H1 (cell line): Measurements from ENCODE around the gene MYL3. TPM values are rescaled to one million over a fixed set of nuclear protein-coding genes. Genes with fewer than 3 reads are reported as not detected.

ENCODE experiments used
- CTCF ChIA-PET: fragments of 300-600 bp; sonication (Branson Sonifier 250); formaldehyde crosslinking; loops from one replicate; lab custom pipeline; 2021; ENCODE audit not compliant: partially characterized antibody; lab: Charles Lee
- POLR2A ChIA-PET: fragments of 300-600 bp; sonication (Branson Sonifier 250); formaldehyde crosslinking; loops from one replicate; lab custom pipeline; 2021; ENCODE audit warnings: inconsistent platforms; ENCODE audit not compliant: partially characterized antibody; lab: Charles Lee
- DNase-seq, 2 experiments: peaks; one replicate each; pipeline versions ENCODE4 v3.0.0 to v3.0.0-alpha.2; 2010 to 2022; ENCODE audit warnings: low spot score in 2 of 2, low read depth in 1 of 2, mixed read lengths in 1 of 2
- FAIRE-seq: peaks from 2 replicates; lab custom pipeline; 2011; peaks lifted over from hg19 to GRCh38; lab: Jason Lieb, UNC
- H2AFZ ChIP-seq: 2 replicates; pipeline ENCODE4 v1.8.1; 2012; ENCODE audit warnings: low read length, inconsistent platforms
- H2AK5ac ChIP-seq: 2 replicates; pipeline ENCODE4 v1.6.1; 2013; ENCODE audit warnings: low read depth, low read length
- H2BK120ac ChIP-seq: replicated peaks from 2 replicates; pipeline ENCODE3; 2013; ENCODE audit warnings: low read depth, low read length, inconsistent platforms
- H2BK12ac ChIP-seq: 2 replicates; pipeline ENCODE4 v1.6.1; 2013; ENCODE audit warnings: low read depth, low read length
- H2BK15ac ChIP-seq: 2 replicates; pipeline ENCODE4 v1.6.1; 2013; ENCODE audit warnings: low read length
- H2BK20ac ChIP-seq: 2 replicates; pipeline ENCODE4 v1.6.1; 2013; ENCODE audit warnings: low read length
- H2BK5ac ChIP-seq: 2 replicates; pipeline ENCODE4 v1.6.1; 2013; ENCODE audit warnings: low read depth, low read length
- H3K14ac ChIP-seq: 2 replicates; pipeline ENCODE4 v1.6.1; 2013; ENCODE audit warnings: inconsistent platforms; ENCODE audit not compliant: insufficient read length
- H3K18ac ChIP-seq: 2 replicates; pipeline ENCODE4 v1.6.1; 2013; ENCODE audit warnings: low read length; ENCODE audit errors: extremely low read depth
- H3K23ac ChIP-seq: 2 replicates; pipeline ENCODE4 v1.6.1; 2013; ENCODE audit warnings: inconsistent platforms; ENCODE audit not compliant: insufficient read length
- H3K23me2 ChIP-seq: 2 replicates; pipeline ENCODE4 v1.6.1; 2013; ENCODE audit warnings: low read depth, low read length
- H3K27ac ChIP-seq: 2 replicates; pipeline ENCODE4 v1.6.1; 2011; ENCODE audit warnings: low read depth, low read length, inconsistent platforms
- H3K27me3 ChIP-seq, 4 experiments: replicated peaks in 1 of 4; 1 replicate in 1 of 4; 2 replicates in 3 of 4; pipeline versions ENCODE4 v1.6.1 to v1.8.1; 2011 to 2013; ENCODE audit warnings: low read length in 3 of 4, mild to moderate bottlenecking in 3 of 4, inconsistent platforms in 2 of 4, mixed read lengths in 2 of 4, moderate library complexity in 1 of 4; ENCODE audit not compliant: control insufficient read depth in 3 of 4, insufficient read depth in 3 of 4; ENCODE audit errors: extremely low read depth in 1 of 4
- H3K36me3 ChIP-seq, 4 experiments: 2 replicates each; pipeline versions ENCODE4 v1.6.1 to v1.8.1; 2011 to 2013; ENCODE audit warnings: mild to moderate bottlenecking in 4 of 4, low read length in 3 of 4, moderate library complexity in 2 of 4, control low read depth in 1 of 4, inconsistent platforms in 1 of 4; ENCODE audit not compliant: insufficient read depth in 4 of 4, control insufficient read depth in 2 of 4
- H3K4ac ChIP-seq: replicated peaks from 2 replicates; pipeline ENCODE3; 2013; ENCODE audit warnings: low read length, low read depth, mixed read lengths, inconsistent platforms; ENCODE audit not compliant: insufficient read length
- H3K4me1 ChIP-seq, 4 experiments: replicated peaks in 1 of 4; 1 replicate in 1 of 4; 2 replicates in 3 of 4; pipeline versions ENCODE4 v1.6.1 to v1.8.1; 2011 to 2013; ENCODE audit warnings: low read length in 3 of 4, inconsistent platforms in 2 of 4, mixed read lengths in 1 of 4; ENCODE audit not compliant: insufficient read depth in 4 of 4, control insufficient read depth in 3 of 4
- H3K4me2 ChIP-seq, 2 experiments: 2 replicates each; pipeline versions ENCODE4 v1.6.1 to v1.8.1; 2011 to 2013; ENCODE audit warnings: low read depth in 2 of 2, low read length in 2 of 2, control low read depth in 1 of 2, inconsistent platforms in 1 of 2, mild to moderate bottlenecking in 1 of 2; ENCODE audit not compliant: insufficient read depth in 1 of 2
- H3K4me3 ChIP-seq, 4 experiments: fragments of 200-600, 300-600 bp in 1 of 4; sonication (generic), shearing (Covaris generic), sonication (Bioruptor Twin) in 1 of 4; 2 replicates each; pipeline versions ENCODE4 v1.5.1 to v1.8.1; 2011 to 2016; ENCODE audit warnings: low read length in 4 of 4, low read depth in 3 of 4, control low read depth in 2 of 4, inconsistent platforms in 2 of 4, mild to moderate bottlenecking in 2 of 4, mixed read lengths in 1 of 4, moderate library complexity in 1 of 4; ENCODE audit not compliant: insufficient read depth in 2 of 4; ENCODE audit errors: extremely low read depth in 1 of 4
- H3K56ac ChIP-seq: replicated peaks from 2 replicates; pipeline ENCODE3; 2013; ENCODE audit warnings: low read depth, mild to moderate bottlenecking, mixed read lengths, low read length, inconsistent platforms; ENCODE audit not compliant: insufficient read length
- H3K79me1 ChIP-seq: 2 replicates; pipeline ENCODE4 v1.6.1; 2013; ENCODE audit warnings: low read depth, low read length, control low read depth
- H3K79me2 ChIP-seq, 2 experiments: 2 replicates each; pipeline versions ENCODE4 v1.6.1 to v1.8.1; 2012 to 2013; ENCODE audit warnings: low read length in 2 of 2, mild to moderate bottlenecking in 2 of 2, inconsistent platforms in 1 of 2; ENCODE audit not compliant: insufficient read depth in 2 of 2, control insufficient read depth in 1 of 2
- H3K9ac ChIP-seq, 4 experiments: replicated peaks in 1 of 4; 1 replicate in 1 of 4; 2 replicates in 3 of 4; pipeline versions ENCODE4 v1.6.1 to v1.8.1; 2011 to 2013; ENCODE audit warnings: low read depth in 3 of 4, low read length in 3 of 4, control low read depth in 2 of 4, mild to moderate bottlenecking in 2 of 4, moderate library complexity in 2 of 4, inconsistent platforms in 1 of 4; ENCODE audit errors: extremely low read depth in 1 of 4
- H3K9me3 ChIP-seq, 2 experiments: 2 replicates each; pipeline versions ENCODE4 v1.6.1 to v1.8.1; 2012 to 2013; ENCODE audit warnings: mild to moderate bottlenecking in 2 of 2, moderate library complexity in 2 of 2, control low read depth in 1 of 2, inconsistent platforms in 1 of 2, low read depth in 1 of 2, low read length in 1 of 2, mixed read lengths in 1 of 2; ENCODE audit not compliant: insufficient read depth in 2 of 2
- H4K20me1 ChIP-seq, 2 experiments: replicated peaks in 1 of 2; 2 replicates each; pipeline versions ENCODE3 to v1.8.1; 2011 to 2013; ENCODE audit warnings: inconsistent platforms in 2 of 2, low read length in 2 of 2, mild to moderate bottlenecking in 1 of 2; ENCODE audit not compliant: insufficient read depth in 2 of 2, control insufficient read depth in 1 of 2
- H4K5ac ChIP-seq: 2 replicates; pipeline ENCODE4 v1.6.1; 2013; ENCODE audit warnings: low read length, low read depth, mixed read lengths, inconsistent platforms; ENCODE audit not compliant: insufficient read length
- H4K8ac ChIP-seq: 2 replicates; pipeline ENCODE4 v1.8.0; 2013; ENCODE audit warnings: mild to moderate bottlenecking, moderate library complexity, low read length, inconsistent platforms; ENCODE audit not compliant: insufficient read depth; ENCODE audit errors: extremely low read depth
- H4K91ac ChIP-seq: replicated peaks from 2 replicates; pipeline ENCODE3; 2013; ENCODE audit warnings: low read length, mixed read lengths, inconsistent platforms; ENCODE audit not compliant: insufficient read length
- BCL11A ChIP-seq, 2 experiments: IDR thresholded peaks; one replicate each; pipeline ENCODE4 v1.6.1; 2011; ENCODE audit warnings: low read depth in 2 of 2, low read length in 2 of 2, mild to moderate bottlenecking in 2 of 2
- FOSL1 ChIP-seq: IDR thresholded peaks from 2 replicates; pipeline ENCODE4 v1.6.1; 2011; ENCODE audit warnings: mild to moderate bottlenecking, low read depth, low read length, moderate library complexity; ENCODE audit not compliant: insufficient read depth
- JUND ChIP-seq: IDR thresholded peaks from 2 replicates; pipeline ENCODE4 v1.6.1; 2011; ENCODE audit warnings: mild to moderate bottlenecking, improper control_type of control experiment, low read length
- NRF1 ChIP-seq: IDR thresholded peaks from 2 replicates; pipeline ENCODE4 v1.6.1; 2011; ENCODE audit warnings: mild to moderate bottlenecking, low read depth, low read length, improper control_type of control experiment
- PHF8 ChIP-seq: fragments of 200-600 bp; sonication (generic); conservative IDR thresholded peaks from 2 replicates; pipeline ENCODE4 v1.7.1; 2012; ENCODE audit warnings: low read depth, mild to moderate bottlenecking, inconsistent platforms, low read length, moderate library complexity
- RAD21 ChIP-seq, 2 experiments: IDR thresholded peaks in 1 of 2; conservative IDR thresholded peaks in 1 of 2; 2 replicates each; pipeline ENCODE4 v1.6.1; 2011; ENCODE audit warnings: low read depth in 2 of 2, low read length in 2 of 2, improper control_type of control experiment in 1 of 2, inconsistent platforms in 1 of 2, mild to moderate bottlenecking in 1 of 2, moderate library complexity in 1 of 2
- RBBP5 ChIP-seq: IDR thresholded peaks from 2 replicates; pipeline ENCODE4 v1.7.1; 2012; ENCODE audit warnings: low read depth, mild to moderate bottlenecking, inconsistent platforms, low read length, moderate library complexity, borderline replicate concordance
- RNF2 ChIP-seq: fragments of 200-900, 300-1000 bp; sonication (generic); IDR thresholded peaks from 2 replicates; pipeline ENCODE4 v1.7.1; 2016; ENCODE audit warnings: borderline replicate concordance, low read depth, mild to moderate bottlenecking, antibody characterized with exemption, low read length; ENCODE audit not compliant: poor library complexity, severe bottlenecking; ENCODE audit errors: missing control alignments
- SP1 ChIP-seq: IDR thresholded peaks from 2 replicates; pipeline ENCODE4 v1.6.1; 2011; ENCODE audit warnings: low read depth, low read length
- TCF12 ChIP-seq: IDR thresholded peaks from 2 replicates; pipeline ENCODE4 v1.6.1; 2011; ENCODE audit warnings: low read depth, mild to moderate bottlenecking, low read length
- USF2 ChIP-seq: IDR thresholded peaks from 2 replicates; pipeline ENCODE4 v1.6.1; 2011; ENCODE audit warnings: low read length, improper control_type of control experiment
- YY1 ChIP-seq: IDR thresholded peaks from 2 replicates; pipeline ENCODE4 v1.6.1; 2011; ENCODE audit warnings: low read depth, mild to moderate bottlenecking, low read length
- WGBS, 2 experiments: shearing (Covaris generic) in 1 of 2; methylation state at CpG; one replicate each; pipeline versions ENCODE4 v1.1.6 to v1.1.7; 2013 to 2015; ENCODE audit warnings: low lambda C conversion rate in 2 of 2, mixed read lengths in 2 of 2, inconsistent platforms in 1 of 2, low coverage in 1 of 2, missing lambda C conversion rate in 1 of 2; ENCODE audit not compliant: insufficient replicate concordance in 2 of 2, insufficient coverage in 1 of 2, insufficient read length in 1 of 2; ENCODE audit errors: extremely low coverage in 1 of 2, missing lambda C conversion rate in 1 of 2; 5-methylcytosine and 5-hydroxymethylcytosine counted together
- polyA plus RNA-seq, 7 experiments: library from polyadenylated mRNA; depleted of rRNA in 3 of 7; stranded (reverse) in 5 of 7; unstranded in 2 of 7; fragments of >200 nt in 5 of 7; fragments of 200-250 nt in 2 of 7; gene quantifications; 1 replicate in 5 of 7; 2 replicates in 1 of 7; 4 replicates in 1 of 7; pipeline versions ENCODE4 v1.2.1 to v1.2.3, GENCODE V29; 2011 to 2013; ENCODE audit warnings: missing spikeins in 2 of 7, mixed read lengths in 2 of 7
- total RNA-seq: library from RNA; stranded (reverse); fragmentation: NEBNext Ultra II Directional; extraction: Animal tissue kit (Norgen Biotek cat#: 25700); gene quantifications from 2 replicates; pipeline ENCODE4 v1.2.1, GENCODE V29; 2021

The MYL3 gene
- total and polyA plus RNA-seq, 2 of the 8 experiments (the other 6 are each of a cell fraction or from before 2014, with no cell fraction given) = 0.06 TPM; not detected in 1

GRCh38 chr3:46888705-46889104 lies 25.5 kb upstream of the MYL3 start:
- no peak overlapping the region; the same call in none of the 2 replicates for H3K18ac ChIP-seq
- no peak overlapping the region for H3K56ac ChIP-seq
- peak overlapping the region; percentile 75; the same call in 1 of the 2 replicates for H2BK12ac ChIP-seq
- H4K91ac ChIP-seq = peak overlapping the region; percentile 69
- no peak overlapping the region for H2AFZ ChIP-seq
- H4K5ac ChIP-seq = no peak overlapping the region
- H3K79me1 ChIP-seq = no peaks in the 10 kb centered on the region
- ChIA-PET CTCF (interaction anchor here (0.8 to 13.1 kb wide), 15 partner anchors 7 to 439 kb away, joined by 3 to 88 read pairs (median 4); partner anchors contain the start of gene PTH1R), POLR2A (no interaction called here)
- no peak overlapping the region for H3K14ac ChIP-seq
- FAIRE-seq (no peak), DNase-seq (no peak)
- peaks cover 3 to 13% of the 10 kb centered on the region in 2 experiments for H4K20me1 ChIP-seq
- no peaks in the 10 kb centered on the region for H3K9me3 ChIP-seq
- H3K23ac ChIP-seq = no peak overlapping the region
- H2BK15ac ChIP-seq = peak overlapping the region; percentile 81; the same call in 1 of the 2 replicates
- no peaks in the 10 kb centered on the region for H3K79me2 ChIP-seq
- H3K27me3 ChIP-seq = peaks cover 39 to 82% (median 73%) of the 10 kb centered on the region in 4 experiments
- H3K4ac ChIP-seq = peak overlapping the region; percentile 21
- peaks cover 4 to 30% (median 19%) of the 10 kb centered on the region in 4 experiments for H3K4me1 ChIP-seq
- H2BK20ac ChIP-seq = no peak overlapping the region
- no peak overlapping the region for H3K4me3 ChIP-seq
- H2BK120ac ChIP-seq = no peak overlapping the region
- WGBS, 2 experiments = 88% methylated on average over 4 of the region's 13 CpGs; no CpG with 5 or more reads in 1 of the 2 experiments
- H4K8ac ChIP-seq = no peak overlapping the region; the same call in 1 of the 2 replicates
- H3K23me2 ChIP-seq = peaks cover 4% of the 10 kb centered on the region; the same call in 1 of the 2 replicates
- no peak overlapping the region for H3K9ac ChIP-seq
- no peak overlapping the region for H2AK5ac ChIP-seq
- H3K4me2 ChIP-seq = peak overlapping the region in 1 of 2 experiments; percentile 34; a peak in 2 of 4 replicates
- H2BK5ac ChIP-seq = peak overlapping the region; percentile 39; the same call in 1 of the 2 replicates
- H3K27ac ChIP-seq = no peak overlapping the region
- no peaks in the 10 kb centered on the region for H3K36me3 ChIP-seq
- TF ChIP-seq RAD21 (IDR thresholded peaks at IDR 0.05 in 1 of 2, conservative IDR thresholded peaks at IDR 0.05 in 1 of 2; ENCODE audit: low read depth in 2 of 2, low read length in 2 of 2) (no peak), TCF12 (no peak), BCL11A (IDR thresholded peaks at IDR 0.05; ENCODE audit: low read depth in 2 of 2, low read length in 2 of 2) (no peak), PHF8 (no peak), NRF1 (no peak), FOSL1 (no peak), JUND (no peak), RNF2 (no peak), USF2 (no peak), RBBP5 (no peak), YY1 (no peak), SP1 (no peak)
